OCI-LY7 (cell line): ENCODE results near the gene SH3RF3.

ENCODE experiments used
- CTCF ChIP-seq: fragments of 200-600 bp; sonication (generic); conservative IDR thresholded peaks from 2 replicates; pipeline ENCODE4 v1.5.1; 2014; ENCODE audit warnings: mild to moderate bottlenecking, antibody characterized with exemption, low read length, moderate library complexity, mixed read lengths
- EZH2phosphoT487 ChIP-seq: fragments of 200-600 bp; sonication (generic); IDR thresholded peaks from 2 replicates; pipeline ENCODE4 v1.6.1; 2018; ENCODE audit warnings: low read depth, borderline replicate concordance, mild to moderate bottlenecking, mixed run types, antibody characterized with exemption, low read length, moderate library complexity, mixed read lengths

GRCh38 chr2:109089602-109090300 lies 39.3 kb upstream of the SH3RF3 start:
- TF ChIP-seq CTCF (no peak), EZH2phosphoT487 (no peak)
